ENCODE data around the gene ADAP1.

ADAP1 gene

GRCh38 chr7:985127-985416 is 30.6 kb upstream of the ADAP1 start:
- DNase-seq (ENCODE audit: low spot score): no peak
- no peak for TF ChIP-seq CTCF (IDR thresholded peaks at IDR 0.05; ENCODE audit: extremely low read depth, missing control alignments)

GRCh38 chr7:984361-985126 is 30.1 kb upstream of the ADAP1 start:
- DNase-seq (ENCODE audit: low spot score): no peak
- no peak for TF ChIP-seq CTCF (IDR thresholded peaks at IDR 0.05; ENCODE audit: extremely low read depth, missing control alignments)

- DNase-seq (ENCODE audit: low spot score): no peak
Measured at GRCh38 chr7:983616-984071, 29.2 kb upstream of the ADAP1 start.

GRCh38 chr7:983004-983615 is 28.6 kb upstream of the ADAP1 start, which contains the start of gene CYP2W1:
TSS of gene CYP2W1 (plus strand) at chr7:983181. CDS start at chr7:983212, 31 bp downstream.
- no peak for TF ChIP-seq CTCF (IDR thresholded peaks at IDR 0.05; ENCODE audit: extremely low read depth, missing control alignments)
- no peak for DNase-seq (ENCODE audit: low spot score)

More at GRCh38 chr7:983616-984071, 29.2 kb upstream of the ADAP1 start:
- TF ChIP-seq CTCF (IDR thresholded peaks at IDR 0.05; ENCODE audit: extremely low read depth, missing control alignments): no peak

- no peak for DNase-seq (ENCODE audit: low spot score)
- TF ChIP-seq CTCF (IDR thresholded peaks at IDR 0.05; ENCODE audit: extremely low read depth, missing control alignments): no peak
Measured at GRCh38 chr7:982511-983003, 28.1 kb upstream of the ADAP1 start.

- no peak for DNase-seq (ENCODE audit: low spot score)
- TF ChIP-seq CTCF (IDR thresholded peaks at IDR 0.05; ENCODE audit: extremely low read depth, missing control alignments): no peak
Measured at GRCh38 chr7:981793-982510, 27.5 kb upstream of the ADAP1 start.
